ENCODE data around the gene PDZK1IP1. TPM values are rescaled to one million over a fixed set of nuclear protein-coding genes. Genes with fewer than 3 reads are reported as not detected.

Gene PDZK1IP1
- total and polyA plus RNA-seq, 9 donors, result 0.36 to 66.1 (median 0.61) TPM; not detected in 2

DNA sequence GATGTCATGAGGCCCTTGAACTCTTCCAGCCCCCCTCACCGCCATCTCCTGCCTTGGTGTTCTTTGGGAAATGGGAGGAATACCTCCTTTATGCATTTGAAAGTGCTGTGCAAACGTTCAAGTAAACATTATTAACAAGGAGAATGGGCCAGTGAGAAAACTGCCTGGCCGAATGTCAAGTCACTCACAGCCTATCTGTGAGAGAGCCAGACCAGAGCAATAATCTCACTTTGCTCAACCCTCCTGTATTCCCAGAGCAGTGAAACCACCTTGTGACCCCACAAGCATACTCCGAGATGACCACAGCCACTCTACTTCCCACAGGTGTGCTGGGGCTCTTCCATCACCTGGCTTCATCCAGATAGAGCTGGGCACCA, 37.0 kb upstream of the PDZK1IP1 start:
- H3K4me3 ChIP-seq, result no peak overlapping the region
- no peak overlapping the region for H3K27ac ChIP-seq
- DNase-seq, result no peak
- WGBS, 3 donors, result 46 to 71% (median 57%) methylated on average over 4 of the region's 4 CpGs
- peaks cover 5% of the 10 kb centered on the region for H3K27me3 ChIP-seq
- intact Hi-C loops (cut with DNase I), result no loop called here
- H3K36me3 ChIP-seq, result no peaks in the 10 kb centered on the region
- H3K9me3 ChIP-seq, result no peaks in the 10 kb centered on the region
- H3K4me1 ChIP-seq (ENCODE audit: insufficient read depth), result peaks cover 9% of the 10 kb centered on the region
- TF ChIP-seq EP300 (IDR thresholded peaks at IDR 0.05), result no peak
- TF ChIP-seq POLR2A (IDR thresholded peaks at IDR 0.05), result no peak
- TF ChIP-seq, protein P1, sequence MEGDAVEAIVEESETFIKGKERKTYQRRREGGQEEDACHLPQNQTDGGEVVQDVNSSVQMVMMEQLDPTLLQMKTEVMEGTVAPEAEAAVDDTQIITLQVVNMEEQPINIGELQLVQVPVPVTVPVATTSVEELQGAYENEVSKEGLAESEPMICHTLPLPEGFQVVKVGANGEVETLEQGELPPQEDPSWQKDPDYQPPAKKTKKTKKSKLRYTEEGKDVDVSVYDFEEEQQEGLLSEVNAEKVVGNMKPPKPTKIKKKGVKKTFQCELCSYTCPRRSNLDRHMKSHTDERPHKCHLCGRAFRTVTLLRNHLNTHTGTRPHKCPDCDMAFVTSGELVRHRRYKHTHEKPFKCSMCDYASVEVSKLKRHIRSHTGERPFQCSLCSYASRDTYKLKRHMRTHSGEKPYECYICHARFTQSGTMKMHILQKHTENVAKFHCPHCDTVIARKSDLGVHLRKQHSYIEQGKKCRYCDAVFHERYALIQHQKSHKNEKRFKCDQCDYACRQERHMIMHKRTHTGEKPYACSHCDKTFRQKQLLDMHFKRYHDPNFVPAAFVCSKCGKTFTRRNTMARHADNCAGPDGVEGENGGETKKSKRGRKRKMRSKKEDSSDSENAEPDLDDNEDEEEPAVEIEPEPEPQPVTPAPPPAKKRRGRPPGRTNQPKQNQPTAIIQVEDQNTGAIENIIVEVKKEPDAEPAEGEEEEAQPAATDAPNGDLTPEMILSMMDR (IDR thresholded peaks at IDR 0.05), result no peak

DNA sequence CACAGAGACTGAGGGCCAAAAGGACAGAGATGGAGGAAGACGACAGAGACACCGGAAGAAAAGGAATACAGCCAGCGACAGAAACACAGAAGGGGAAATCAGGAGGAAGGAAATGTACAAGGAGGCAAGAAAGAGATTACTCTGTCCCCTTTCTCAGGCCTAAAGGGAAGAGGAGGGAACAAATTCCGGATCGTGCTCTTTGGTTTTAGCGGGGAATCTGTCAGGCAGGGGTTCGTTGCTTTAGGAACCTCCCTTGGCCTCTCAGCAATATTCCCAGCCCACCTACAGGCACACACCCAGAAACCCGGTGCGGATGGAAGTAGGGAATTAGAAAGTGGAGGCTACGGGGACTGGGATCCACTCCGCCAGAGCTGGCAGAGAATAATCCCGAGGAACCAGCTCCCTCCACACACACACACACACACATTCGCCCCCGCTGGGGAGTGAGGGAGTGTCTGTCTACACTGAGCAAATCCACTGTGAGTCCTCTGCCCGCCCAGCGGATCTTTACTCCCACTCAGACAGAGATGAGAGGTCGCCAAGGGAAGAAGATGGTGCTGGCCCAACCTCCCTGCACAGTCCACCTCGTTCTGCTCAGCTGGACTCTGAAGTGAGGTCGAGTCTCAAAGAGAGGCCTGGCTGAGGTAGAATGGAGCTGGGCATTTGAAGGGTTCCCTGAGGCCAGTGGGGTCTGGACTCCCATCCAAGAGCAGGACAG, 36.4 kb upstream of the PDZK1IP1 start:
- Histone ChIP-seq H3K27ac (no peak overlapping the region), H3K4me3 (no peak overlapping the region), H3K4me1 (ENCODE audit: insufficient read depth) (peaks cover 7% of the 10 kb centered on the region), H3K9me3 (no peaks in the 10 kb centered on the region), H3K36me3 (no peaks in the 10 kb centered on the region), H3K27me3 (peaks cover 5% of the 10 kb centered on the region)
- DNase-seq, result no peak
- TF ChIP-seq, protein P1 (IDR thresholded peaks at IDR 0.05), result no peak
- no peak for TF ChIP-seq POLR2A (IDR thresholded peaks at IDR 0.05)
- no peak for TF ChIP-seq EP300 (IDR thresholded peaks at IDR 0.05)
- intact Hi-C loops (cut with DNase I), result no loop called here
- WGBS, 3 donors, result 16 to 20% (median 19%) methylated on average over 19 of the region's 19 CpGs

DNA sequence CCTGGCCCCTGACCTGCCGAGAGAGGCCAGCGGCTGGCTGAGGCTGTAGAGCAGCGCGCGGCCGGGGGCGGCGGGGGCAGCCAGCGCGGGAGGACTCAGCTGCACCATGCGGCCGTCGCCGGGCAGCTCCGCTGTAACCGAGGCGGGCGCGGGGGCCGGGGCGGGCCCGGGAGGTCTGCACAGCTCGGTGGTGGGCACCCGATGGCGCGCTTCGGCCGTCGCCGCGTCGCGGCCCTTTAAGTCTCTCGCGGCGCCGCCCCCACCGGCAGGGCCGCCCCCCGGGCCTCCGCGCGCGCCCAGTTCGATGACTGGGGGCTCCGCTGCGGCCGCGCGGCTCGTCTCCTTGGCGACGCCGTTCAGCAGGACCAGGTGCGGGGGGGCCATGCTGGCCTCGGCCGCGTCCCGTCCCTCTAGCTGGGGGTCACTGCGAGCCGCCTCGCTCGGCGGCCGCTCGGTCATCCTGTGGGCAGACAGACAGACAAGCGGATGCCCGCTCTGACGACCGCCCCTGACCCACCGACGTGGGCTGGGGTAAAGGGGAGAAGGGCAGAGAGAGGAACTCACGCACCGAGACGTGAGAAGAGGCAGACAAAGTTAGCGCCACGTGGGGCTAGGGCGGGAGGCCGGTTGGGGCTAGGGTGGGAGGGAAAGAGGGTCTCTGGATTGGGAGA, 35.7 kb upstream of the PDZK1IP1 start:
- DNase-seq, result no peak
- 1 to 4% (median 1%) methylated on average over 25 to 79 of the region's 79 CpGs for WGBS, 3 donors
- peaks cover 6% of the 10 kb centered on the region for H3K4me1 ChIP-seq (ENCODE audit: insufficient read depth)
- TF ChIP-seq POLR2A (IDR thresholded peaks at IDR 0.05), result no peak
- H3K27me3 ChIP-seq, result peaks cover under 1% of the 10 kb centered on the region
- no peak overlapping the region for H3K27ac ChIP-seq
- H3K9me3 ChIP-seq, result no peaks in the 10 kb centered on the region
- no peaks in the 10 kb centered on the region for H3K36me3 ChIP-seq
- H3K4me3 ChIP-seq, result no peak overlapping the region
- intact Hi-C loops (cut with DNase I), result no loop called here

DNA sequence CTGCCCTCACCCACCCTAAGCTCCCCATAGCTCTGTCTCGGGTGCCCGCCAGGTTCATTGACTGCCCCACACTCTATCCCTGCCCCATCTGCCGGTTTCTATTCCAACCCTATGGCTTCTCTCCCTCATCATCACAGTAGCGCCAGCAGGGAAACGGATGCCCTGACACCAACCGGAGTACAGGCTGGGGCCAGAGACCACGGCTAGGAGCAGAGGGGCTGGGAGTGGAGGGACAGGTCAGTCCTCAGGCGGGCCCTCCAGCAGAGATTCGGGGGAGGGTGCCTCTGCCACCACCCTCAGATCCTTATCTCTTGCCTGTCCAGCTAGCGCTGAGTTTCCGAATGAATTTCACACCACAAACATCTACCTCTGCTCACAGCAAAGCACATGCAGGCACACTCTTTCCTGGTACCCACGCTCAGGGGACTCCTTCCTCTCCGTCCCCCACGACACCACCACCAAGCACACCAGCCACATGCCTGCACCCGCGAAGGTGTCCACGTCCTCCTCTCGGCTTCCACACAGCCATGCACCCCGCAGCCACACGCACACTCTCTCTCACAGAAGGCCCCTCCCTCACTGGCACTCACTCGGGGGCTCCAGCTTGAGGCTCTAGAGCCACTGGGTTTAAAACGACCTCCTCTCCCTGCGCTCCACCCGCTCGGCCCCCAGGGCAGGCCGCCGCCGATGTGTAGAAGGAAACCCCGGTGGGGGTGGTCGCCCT, 35.0 kb upstream of the PDZK1IP1 start:
- no peaks in the 10 kb centered on the region for H3K27me3 ChIP-seq
- no peak for DNase-seq
- intact Hi-C loops (cut with DNase I), result no loop called here
- no peak overlapping the region for H3K27ac ChIP-seq
- no peaks in the 10 kb centered on the region for H3K9me3 ChIP-seq
- TF ChIP-seq POLR2A (IDR thresholded peaks at IDR 0.05) (no peak), EP300 (IDR thresholded peaks at IDR 0.05) (no peak)
- TF ChIP-seq, protein P1 (IDR thresholded peaks at IDR 0.05), result no peak
- WGBS, 3 donors, result 4 to 6% (median 5%) methylated on average over 30 of the region's 30 CpGs
- H3K36me3 ChIP-seq, result no peaks in the 10 kb centered on the region
- H3K4me3 ChIP-seq, result no peak overlapping the region
- peaks cover 6% of the 10 kb centered on the region for H3K4me1 ChIP-seq (ENCODE audit: insufficient read depth)
